OCI-LY3 (cell line): ENCODE results near the gene BACH2.

Experiments used
- CTCF ChIP-seq: fragments of 200-600, 300-600 bp; sonication (generic); IDR thresholded peaks from 2 replicates; pipeline ENCODE4 v1.5.1; 2014; ENCODE audit warnings: antibody characterized with exemption, low read length, low read depth
- EZH2phosphoT487 ChIP-seq: fragments of 200-600 bp; shearing (Covaris generic); IDR thresholded peaks from 2 replicates; pipeline ENCODE4 v1.6.1; 2018; ENCODE audit warnings: antibody characterized with exemption, mixed run types, low read depth

GRCh38 chr6:90294614-90294988, 2.0 kb downstream of the BACH2 start:
- TF ChIP-seq CTCF = no peak
- TF ChIP-seq EZH2phosphoT487 = no peak
